Stimulated activated CD4-positive, alpha-beta T cell treated with anti-CD3 and anti-CD28 coated beads, Interleukin-4, amount 100 ng/mL, for 1 hour (primary cell): ENCODE measurements around the gene ECSIT.

Experiments used
- DNase-seq: peaks from one replicate; pipeline ENCODE4 v3.0.0-alpha.2; 2020

The ECSIT gene

DNA sequence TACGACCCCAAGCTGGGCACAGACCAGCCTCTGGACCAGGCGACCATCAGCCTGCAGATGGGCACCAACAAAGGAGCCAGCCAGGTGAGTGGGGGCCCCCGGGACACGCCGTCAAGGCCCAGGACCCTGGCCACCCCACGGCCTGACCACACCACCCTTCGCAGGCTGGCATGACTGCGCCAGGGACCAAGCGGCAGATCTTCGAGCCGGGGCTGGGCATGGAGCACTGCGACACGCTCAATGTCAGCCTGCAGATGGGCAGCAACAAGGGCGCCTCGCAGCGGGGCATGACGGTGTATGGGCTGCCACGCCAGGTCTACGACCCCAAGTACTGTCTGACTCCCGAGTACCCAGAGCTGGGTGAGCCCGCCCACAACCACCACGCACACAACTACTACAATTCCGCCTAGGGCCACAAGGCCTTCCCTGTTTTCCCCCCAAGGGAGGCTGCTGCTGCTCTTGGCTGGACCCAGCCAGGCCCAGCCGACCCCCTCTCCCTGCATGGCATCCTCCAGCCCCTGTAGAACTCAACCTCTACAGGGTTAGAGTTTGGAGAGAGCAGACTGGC lies 20.5 kb upstream of the ECSIT start:
- DNase-seq: no peak

DNA sequence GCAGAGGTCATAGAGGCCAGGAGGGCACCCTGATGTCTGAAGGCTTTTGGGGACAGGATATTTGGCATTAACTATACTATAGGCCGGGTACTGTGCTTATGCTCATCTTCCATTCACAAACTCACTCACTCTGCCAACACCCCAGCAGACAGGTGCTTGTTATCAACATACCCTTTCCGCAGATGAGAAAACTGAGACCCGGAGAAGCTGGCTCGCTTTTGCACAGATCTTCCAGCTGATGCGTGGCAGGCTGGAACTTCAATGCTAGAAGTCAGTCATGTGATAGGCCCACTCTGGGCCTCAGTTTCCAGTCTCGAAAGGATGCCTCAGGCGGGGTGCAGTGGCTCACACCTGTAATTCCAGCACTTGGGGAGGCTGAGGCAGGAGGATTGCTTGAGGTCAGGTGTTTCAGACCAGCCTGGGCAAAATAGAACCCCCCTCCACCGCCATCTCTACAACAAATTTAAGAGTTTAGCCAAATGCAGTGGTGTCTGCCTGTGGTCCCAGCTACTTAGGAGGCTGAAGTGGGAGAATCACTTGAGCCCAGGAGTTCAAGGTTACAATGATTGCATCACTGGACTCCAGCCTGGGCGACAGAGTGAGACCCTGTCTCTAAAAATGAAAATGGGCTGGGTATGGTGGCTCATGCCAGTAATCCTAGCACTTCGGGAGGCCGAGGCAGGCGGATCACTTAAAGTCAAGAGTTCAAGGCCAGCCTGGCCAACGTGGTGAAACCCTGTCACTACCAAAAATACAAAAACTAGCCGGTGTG lies 19.2 kb upstream of the ECSIT start:
- DNase-seq: no peak

DNA sequence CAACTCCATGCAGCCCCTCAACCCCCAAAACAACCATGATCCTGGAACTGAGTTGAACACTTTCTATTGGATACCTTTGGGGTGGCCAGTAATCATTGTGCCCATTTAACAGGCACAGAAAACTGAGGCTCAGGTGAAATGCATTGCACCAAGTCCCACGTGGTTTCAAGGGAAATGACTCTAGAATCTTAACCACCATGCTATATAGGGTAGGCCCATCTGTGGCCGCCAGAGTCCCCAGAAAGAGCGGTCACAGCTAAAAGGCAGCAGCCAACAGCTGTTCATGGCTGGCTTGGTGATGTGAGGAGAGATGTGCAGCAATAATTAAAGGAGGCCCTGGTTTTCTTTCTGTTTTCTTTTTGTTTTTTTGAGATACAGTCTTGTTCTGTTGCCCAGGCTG lies 12.3 kb upstream of the ECSIT start:
- no peak for DNase-seq

DNA sequence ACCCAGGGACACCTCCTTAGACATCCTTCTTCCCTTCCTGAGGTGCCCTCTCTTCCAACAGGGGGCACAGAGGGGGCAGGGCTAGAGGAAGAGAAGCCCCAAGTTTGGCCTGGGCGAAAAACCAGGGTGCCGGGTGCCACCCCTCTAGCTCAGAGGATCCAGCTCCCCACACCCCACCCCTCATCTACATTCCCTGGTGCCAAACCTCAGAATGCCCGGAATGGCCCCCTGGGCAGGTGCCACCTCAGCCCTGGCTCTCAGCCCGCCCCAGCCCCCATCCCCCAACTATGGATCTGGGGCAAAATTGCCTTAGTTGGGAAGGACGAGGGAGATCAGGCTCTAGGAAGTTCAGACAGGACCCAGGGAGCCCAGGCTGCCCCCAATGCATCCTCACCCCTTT lies 11.7 kb upstream of the ECSIT start:
- DNase-seq: no peak

DNA sequence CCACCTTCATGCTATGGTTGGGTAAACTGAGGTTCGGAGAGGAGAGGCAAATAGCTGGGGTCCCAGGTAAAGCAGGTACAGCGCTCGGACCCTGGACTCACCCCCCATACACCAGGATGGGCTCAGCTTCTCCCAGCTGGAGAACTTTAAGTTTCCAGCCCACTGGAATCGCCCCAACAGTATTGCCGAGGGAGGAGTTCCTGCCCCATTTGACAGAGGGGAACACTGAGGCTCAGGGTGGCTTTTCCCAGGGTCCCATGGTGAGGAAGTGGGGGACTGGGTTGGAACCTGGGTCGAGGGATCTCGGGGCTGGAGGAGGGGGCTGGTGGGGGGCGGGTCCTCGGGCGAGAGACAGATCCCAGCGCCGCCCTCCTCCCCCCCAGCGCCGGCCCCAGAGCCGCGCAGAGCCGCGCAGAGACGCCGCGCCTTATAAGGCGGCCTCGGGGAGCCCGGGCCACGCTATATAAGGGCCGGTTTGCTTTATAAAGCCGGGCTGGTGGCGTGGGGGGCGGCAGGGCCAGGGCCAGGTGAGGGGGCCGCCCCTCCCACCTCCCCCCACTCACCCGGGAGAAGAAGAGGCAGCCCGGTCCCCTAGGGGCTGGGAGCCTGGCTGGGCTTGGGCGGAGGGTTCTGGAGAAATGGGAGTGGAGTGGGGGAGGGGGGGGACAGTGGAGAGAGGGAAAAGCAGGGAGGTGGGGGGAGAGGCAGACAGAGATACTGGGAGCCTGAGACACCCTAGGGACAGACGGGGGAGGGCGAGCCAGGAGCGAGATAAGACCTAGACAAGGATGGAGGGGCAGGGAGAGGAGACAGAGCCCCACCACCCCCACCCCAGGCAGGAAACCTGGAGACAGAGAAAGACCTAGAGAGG lies 10.8 kb upstream of the ECSIT start:
- no peak for DNase-seq

DNA sequence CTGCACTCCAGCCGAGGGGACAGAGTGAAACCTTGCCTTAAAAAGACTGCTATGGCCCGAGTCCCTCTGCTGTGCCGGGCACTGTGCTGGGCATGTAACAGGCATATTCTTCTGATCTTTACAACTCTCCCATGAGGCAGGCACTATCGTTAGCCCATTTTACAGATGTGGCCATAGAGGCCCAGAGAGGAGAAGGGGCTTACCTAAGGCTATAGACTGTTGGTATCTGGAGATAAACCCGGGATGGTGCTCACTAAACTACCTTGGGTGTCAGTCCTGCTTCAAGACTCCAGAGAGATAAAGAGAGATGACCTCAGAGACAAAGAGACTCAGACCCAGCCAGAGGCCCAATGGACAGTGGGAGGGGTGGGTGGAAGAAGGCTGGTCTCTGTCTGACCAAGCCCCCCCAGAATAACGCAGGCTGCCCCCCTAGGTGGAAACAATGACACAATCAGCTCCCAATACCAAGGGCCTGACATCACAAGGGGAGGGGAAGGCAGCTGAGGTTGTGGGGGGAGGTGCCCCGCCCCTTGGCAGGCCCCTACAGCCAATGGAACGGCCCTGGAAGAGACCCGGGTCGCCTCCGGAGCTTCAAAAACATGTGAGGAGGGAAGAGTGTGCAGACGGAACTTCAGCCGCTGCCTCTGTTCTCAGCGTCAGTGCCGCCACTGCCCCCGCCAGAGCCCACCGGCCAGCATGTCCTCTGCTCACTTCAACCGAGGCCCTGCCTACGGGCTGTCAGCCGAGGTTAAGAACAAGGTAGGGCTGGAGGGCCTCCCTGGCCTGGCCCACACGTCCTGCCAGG lies 9.5 kb upstream of the ECSIT start, which contains the start of gene CNN1:
Gene CNN1, plus strand, starts transcription at position 620 of the 805 bp plus-strand sequence. Its CDS starts 77 bp downstream, at position 697.
- no peak for DNase-seq

DNA sequence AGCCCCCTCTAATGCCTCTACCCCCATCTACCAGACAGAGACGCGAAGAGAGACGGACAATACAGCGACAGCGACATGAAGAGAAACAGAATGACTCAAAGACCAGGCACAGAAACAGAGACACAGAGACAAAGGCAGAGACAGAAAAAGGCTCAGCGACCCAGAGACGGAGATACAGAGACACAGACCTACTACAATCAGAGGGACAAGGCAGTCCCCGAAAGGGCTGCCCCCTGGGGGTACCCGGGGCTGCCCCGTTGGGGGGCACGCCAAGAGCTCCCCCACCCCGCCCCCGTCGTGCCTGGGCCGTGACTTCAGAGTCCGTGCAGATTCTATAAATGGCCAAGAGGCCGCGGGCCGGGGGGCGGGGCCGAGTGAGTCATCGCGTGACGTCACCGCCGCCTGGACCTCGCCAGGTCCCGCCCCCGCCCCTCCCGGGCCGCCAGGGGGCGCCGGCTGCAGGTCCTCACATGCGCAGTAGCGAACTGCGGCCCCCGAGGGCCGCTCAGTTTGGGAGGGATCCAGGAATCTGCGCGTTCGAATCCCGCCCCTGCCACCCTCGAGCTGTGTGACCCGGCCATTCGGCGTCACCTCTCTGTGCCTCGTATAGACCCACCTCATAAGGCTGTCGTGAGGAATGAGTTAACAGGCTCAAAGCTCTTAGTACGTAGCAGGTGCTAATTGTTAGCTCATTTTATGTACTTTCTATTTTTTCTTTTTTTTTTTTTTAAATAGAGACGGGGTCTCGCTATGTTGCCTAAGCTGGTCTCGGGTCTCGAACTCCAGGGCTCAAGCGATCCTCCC lies 7.1 kb upstream of the ECSIT start:
- peak; percentile 85 for DNase-seq

DNA sequence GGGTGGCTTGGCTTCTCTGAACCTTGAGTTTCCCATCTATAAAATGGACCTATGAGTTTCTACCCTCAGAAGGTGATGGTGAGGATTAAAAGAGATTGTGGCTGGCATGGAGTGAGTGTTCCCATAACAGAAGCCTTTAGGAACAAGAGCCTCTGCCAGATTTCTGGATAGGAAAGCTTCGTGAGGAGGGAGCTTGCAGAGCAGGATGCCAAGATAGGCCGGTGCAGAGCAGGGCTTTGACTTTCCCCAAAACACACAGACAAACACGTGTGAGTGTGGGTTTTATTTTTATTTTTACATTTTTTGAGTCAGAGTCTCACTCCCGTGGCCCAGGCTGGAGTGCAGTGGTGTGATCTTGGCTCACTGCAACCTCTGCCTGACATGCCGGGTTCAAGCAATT lies 6.0 kb upstream of the ECSIT start:
- DNase-seq: no peak

DNA sequence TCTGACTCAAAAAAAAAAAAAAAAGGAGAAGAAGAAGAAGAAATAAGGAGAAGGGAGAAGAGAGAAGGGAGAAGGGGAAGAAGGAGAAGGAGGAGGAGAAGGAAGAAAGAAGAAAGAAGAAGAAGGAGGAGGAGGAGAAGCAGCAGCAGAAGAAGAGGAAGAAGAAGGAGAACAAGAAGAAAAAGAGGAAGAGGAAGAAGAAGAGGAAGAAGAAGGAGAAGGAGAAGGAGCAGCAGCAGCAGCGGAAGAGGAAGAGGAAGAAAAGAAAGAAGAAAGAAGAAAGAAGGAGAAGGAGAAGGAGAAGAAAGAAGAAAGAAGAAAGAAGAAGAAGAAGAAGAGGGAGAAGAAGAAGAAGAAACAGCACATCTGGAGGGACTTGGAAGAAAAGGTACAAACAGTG lies 5.6 kb upstream of the ECSIT start:
- no peak for DNase-seq

DNA sequence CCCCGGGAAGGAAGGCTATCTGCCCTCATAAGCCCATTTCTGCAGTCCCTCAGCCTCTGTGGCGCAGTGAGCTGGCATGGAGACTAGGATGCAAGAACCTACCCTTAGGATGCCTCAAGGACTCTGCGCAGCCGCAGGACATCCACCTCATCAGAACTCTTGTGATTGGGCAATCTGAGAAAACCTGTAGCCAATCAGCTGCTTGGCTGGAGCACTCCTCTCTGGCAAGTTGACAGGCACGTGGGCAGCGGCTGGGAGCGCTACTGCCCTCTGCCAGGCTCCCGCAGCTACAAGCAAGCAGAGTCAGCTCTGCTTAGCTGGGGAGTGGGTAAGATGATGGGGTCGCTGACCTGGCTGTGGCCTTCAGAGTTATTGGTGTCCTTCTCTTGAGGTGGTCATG lies 1.5 kb upstream of the ECSIT start:
- DNase-seq: peak; percentile 46

DNA sequence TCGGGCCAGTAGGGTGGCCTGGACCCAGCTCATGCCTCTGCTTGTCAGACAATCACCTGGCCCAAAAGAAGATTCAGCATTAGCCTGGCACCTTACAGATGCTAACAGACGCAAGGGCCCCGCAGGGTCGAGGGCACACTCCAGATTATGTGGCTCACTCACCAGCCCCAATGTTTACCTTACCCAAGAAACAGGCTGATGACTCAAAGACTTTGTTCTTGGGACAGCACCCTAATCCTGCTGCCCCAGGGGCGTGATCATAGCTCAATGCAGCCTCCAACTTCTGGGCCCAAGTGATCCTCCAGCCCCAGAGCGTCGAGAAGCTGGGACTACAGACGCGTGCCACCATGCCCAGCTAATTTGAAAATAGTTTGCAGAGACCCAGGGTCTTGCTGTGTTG lies 9.8 kb downstream of the ECSIT start:
- DNase-seq: no peak

DNA sequence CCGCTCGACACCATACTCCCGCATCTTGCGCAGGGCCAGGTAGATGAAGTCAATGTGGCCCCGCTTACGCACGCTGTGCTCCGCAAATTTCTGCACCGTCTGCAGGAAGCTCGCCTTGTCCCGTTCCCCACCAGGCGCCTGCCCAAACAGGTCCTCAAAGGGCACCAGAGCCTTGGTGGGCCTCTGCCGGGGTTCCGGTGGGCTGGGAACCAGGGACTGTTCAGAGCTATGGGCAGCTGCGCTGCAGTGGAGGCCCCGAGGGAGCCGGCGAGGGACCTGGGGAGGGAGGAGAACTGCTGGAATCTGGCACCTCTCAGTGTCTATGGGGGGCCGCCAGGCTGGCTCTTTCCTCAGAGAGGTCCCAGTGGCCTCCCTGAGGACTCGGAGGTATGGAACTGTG lies 15.0 kb downstream of the ECSIT start:
- no peak for DNase-seq

DNA sequence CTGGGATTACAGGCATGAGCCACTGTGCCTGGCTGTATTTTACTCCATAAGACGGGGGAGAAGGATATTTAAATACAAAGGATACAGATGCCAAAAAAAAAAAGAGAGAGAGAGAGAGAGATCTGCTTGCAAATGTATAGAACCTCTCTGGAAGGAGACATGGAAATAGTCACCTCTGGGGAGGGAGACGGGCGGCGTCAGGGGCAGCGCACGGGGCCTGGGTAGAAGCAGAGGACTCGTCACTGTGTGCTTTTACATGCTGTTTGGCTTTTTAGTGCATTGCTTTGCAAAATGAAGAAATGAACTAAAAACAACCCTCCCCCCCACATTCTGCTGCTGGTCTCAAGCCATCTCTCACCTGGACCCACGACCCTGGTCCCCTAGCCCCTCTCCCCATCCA lies 18.5 kb downstream of the ECSIT start:
- no peak for DNase-seq

DNA sequence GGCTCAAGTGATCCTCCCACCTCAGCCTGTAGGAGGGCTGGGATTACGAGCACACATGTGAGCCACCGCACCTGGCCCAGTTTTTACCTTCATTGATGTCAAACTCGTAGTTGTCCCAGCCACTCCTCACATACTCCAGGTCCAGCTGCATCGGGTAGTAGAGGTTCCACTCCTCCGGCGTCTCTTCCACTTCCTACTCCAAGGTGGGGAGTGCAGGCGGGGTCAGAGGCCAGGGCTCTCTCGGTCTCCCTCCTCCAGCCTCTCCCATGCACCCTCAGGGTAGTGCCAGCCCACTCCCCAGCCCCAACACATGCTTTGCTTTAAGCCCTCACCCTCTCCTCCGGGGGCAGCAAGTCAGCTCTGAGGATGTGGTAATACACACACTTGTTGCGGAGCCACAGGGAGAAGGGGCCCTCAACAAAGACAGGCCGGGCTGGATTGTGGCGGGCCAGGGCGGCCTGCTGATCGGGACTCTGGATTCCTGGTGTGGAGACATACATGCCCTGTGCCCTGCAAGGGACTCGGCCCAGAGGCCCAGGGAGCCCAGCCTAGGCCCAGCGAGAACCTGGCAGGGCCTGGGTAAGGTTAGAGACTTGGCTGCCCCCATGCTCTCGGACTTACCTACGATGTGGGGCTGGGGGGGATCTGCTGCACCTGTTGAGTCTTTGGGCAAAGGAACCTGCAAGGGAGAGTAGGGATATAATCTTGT lies 21.4 kb downstream of the ECSIT start:
- DNase-seq: no peak

DNA sequence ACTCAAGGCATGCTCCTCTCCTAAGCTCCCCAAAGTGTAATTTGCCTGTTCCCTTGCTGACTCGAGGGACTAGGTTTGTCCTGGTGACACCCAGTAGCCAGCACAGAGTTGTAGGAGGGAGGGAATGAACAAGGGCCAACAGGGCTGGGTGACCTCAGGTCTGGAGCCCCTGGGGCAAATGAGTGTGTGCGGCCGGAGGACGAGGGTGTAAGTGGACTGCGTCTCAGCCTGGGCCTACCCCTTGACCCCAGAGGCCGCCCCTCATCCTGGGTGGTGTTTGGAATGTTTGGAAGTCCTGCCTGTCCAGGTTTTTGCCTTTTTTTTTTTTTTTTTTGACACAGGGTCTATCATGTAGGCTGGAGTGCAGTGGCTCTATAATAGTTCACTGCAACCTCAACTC lies 22.0 kb downstream of the ECSIT start:
- no peak for DNase-seq

DNA sequence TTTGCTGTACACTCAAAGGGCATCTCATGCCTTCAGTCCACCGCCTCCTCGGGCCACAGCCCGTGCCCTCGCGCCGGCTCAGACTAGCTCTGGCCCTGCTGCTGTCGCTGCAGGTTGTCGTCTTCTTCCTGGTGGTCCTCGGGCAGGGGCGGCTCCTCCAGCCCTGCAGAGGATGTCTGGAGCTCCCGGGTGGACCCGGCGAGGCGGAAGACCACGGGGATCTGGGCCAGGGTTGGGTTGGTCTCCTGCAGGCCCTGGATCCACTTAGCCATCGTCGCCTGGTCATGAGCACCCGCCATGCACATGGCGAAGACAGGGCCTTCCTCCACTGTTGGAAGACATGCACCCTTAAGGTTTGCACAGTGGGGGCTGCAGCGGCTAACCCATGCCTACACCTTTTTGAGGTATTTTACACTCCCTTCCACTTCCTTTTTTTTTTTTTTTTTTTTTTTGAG lies 22.8 kb downstream of the ECSIT start:
- no peak for DNase-seq

DNA sequence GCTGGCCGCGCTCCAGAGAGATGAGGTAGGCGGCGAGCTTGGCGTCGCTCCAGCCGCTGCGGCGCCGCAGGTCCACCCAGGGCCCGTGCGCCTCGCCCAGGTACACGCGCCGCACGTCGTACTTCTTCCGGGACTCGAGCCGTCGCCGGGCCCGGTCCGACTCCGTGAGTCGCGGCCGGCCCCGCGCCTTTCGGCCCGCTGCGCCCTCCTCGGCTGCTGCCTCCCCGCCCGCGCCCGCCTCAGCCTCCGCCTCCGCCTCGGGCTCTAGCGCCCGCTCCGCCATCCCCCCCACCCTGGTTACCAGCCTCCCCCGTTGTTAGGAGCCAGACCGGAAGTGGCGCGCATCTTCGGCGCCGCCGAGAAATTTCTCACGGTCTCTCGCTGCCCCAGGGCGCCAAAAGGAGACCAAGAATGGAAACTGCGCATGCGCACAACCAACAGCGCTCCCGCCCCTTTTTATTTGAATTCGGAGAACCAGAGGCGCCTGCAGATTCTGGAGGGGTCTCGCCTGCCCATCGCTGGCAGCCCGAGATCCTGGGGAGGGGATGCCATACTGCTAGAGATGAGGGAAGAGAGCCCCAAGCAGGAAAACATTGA lies 23.3 kb downstream of the ECSIT start, which contains the start of gene ZNF653:
Gene ZNF653, minus strand, starts transcription at position 336 of the 597 bp plus-strand sequence. Its CDS starts 53 bp downstream, at position 283.
- DNase-seq: peak; percentile 91

DNA sequence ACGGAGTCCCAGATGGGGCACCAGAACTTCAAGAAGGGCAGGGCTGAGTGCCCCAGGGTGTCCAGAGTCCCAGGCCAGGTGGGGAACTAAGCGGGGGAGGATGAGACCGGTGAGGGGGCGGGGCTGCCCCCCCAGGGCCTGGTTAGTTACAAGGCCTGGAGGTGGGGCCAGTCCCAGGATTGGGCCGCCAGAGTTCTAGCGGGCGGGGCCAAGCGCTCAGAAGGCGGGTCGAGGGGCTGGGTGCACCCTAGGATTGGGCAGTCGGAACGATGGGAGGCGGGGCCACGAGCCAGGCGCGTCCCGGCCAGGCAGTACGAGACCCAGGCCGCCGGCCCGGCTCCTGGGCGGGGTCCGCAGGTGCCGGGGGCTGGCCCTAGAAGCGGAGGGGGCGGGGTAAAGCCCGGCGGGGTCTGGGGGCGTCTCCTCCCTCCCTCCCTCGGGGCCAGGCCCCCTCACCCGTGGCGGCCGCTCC lies 23.9 kb downstream of the ECSIT start:
- DNase-seq: peak; percentile 97

DNA sequence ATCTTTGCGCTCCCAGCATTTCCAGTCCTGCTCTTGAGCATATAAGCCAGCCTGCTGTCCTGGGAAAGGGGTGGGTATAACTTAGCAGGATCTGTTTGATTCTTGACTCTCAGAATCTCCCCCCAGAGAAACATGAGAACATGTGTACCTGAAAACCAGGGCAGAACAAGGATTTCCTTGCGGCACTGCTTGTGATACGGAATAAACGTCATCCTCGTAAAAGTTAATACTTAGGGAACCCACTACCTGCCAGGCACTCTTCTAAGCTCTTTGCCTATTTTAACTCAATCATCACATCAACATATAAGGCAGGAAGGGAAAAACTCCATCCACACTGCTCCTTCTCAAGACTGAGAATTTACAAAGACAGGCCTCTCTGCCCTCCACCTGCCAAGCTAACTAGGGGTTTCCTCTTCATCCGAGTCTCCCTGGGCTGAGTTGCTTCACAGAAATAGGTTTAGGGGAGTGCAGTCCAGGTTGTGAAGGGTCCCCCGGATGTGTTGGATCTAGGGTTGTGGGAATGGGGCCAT lies 24.4 kb downstream of the ECSIT start:
- DNase-seq: no peak

DNA sequence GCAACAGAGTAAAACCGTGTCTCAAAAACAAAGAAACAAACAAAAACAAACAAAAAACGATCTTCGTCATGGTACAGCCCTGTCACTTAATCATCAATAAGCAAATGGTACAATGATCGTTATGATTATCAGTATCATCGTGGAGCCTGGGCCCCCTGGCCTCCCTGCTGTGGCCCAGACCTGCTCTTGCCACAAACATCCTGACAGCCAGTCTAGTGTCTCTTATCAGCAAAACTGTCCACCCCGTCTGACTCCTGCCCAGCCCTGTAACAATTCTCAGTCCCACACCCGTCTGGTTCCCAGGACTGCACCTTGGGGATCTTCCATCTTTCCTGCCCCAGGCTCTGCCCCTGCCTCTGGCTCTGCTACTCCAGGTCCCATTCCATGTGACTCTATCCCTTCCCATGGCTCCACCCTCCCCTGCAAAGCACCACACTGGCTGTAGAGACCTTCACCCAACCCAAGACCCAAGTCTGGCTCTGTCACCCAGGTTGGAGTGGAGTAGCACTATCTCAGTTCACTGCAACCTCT lies 29.0 kb downstream of the ECSIT start:
- no peak for DNase-seq
